NCI-H2081 (cell line): Measurements from ENCODE around the gene SPRR2D.
"Not testable (repeated sequence)": the region's sequence is repeated elsewhere in the genome, so short reads cannot be mapped to it uniquely, and the experiment has no call there.

Experiments used
- DNase-seq, 2 experiments: peaks; one replicate each; lab custom pipeline; 2025; lab: John Stamatoyannopoulos, UW

Gene SPRR2D

DNA sequence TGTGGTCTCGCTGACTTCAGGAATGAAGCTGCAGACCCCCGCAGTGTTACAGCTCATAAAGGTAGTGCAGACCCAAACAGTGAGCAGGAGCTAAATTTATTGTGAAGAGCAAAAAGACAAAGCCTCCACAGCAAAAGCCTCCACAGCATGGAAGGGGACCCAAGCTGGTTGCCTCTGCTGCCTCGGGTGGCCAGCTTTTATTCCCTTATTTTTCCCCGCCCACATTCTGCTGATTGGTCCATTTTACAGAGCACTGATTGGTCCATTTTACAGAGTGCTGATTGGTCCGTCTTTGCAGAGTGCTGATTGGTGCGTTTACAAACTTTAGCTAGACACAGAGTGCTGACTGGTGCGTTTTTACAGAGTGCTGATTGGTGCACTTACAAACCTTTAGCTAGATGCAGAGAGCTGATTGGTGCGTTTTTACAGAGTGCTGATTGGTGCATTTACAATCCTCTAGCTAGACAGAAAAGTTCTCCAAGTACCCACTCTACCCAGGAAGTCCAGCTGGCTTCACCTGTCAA lies 29.6 kb downstream of the SPRR2D start:
- DNase-seq, result not testable (repeated sequence)

- no peak for DNase-seq
Measured at GRCh38 chr1:153001382-153001781, 39.5 kb downstream of the SPRR2D start, which contains the start of gene SPRR3. Gene SPRR3 (plus strand): TSS chr1:153001749. CDS start chr1:153003021, 1,272 bp downstream.

DNA sequence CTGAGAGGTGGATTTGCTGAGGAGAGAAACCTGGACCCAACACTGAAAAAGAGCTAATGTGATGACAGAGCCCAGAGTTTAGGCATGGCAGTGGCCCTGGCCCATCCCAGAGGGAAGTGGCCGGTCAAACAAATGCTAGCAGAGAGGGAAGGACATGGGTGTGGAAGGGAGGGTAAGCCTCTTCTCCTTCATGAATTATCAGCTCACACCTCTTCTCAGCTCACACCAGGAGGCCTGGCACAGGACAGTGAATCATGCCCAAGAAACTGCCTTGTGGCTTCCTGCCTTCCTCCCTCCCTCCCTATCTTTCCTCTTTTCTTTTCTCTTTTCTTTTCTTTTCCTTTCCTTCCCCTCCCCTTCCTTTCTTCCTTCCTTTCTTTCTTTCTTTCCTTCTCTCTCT lies 40.6 kb downstream of the SPRR2D start:
- DNase-seq, result no peak

DNA sequence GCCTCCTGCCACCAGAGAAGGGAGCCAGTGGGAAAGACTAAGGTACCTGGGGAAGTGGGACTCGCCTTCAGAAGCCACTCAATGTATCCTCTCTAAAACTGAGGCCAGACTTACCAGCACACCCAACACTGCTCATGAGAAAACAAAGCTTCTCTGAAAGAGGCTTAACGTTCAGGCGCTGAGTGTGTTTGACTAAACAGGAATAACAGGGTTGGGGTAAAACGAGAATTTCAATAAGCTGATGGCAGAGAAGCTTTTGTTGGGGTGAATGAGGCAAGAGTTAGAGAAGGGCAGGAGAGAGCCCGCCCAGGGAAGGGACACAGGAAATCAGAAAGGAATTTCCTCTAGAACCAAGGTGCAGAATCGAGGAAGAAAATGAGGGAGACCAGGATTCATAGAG lies 41.1 kb downstream of the SPRR2D start:
- no peak for DNase-seq

DNA sequence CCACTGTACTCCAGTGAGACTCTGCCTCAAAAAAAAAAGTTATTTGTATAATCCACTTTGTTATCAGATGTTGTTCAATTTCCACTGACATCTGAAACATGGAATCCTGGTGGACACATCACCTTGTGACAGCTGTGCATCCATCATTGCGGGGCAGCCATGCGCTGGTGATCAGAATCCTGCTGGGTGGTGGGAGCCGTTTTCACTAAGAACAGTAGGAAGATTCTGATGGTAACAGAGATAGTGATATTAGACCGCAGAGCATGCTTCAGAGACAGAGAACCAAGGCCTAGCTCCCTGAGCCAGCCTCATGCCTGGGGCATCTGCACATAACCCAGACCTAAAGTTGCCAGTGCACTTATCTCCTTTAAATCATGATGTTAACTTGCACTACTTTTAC lies 42.4 kb downstream of the SPRR2D start:
- DNase-seq, result no peak

GRCh38 chr1:152997901-152998300 lies 43.0 kb downstream of the SPRR2D start:
- DNase-seq, result no peak

GRCh38 chr1:152996633-152997400 lies 44.1 kb downstream of the SPRR2D start:
- DNase-seq, result no peak

GRCh38 chr1:152995842-152996241 lies 45.1 kb downstream of the SPRR2D start:
- no peak for DNase-seq

GRCh38 chr1:152993186-152993585 lies 47.7 kb downstream of the SPRR2D start:
- DNase-seq, result no peak
